ENCODE results near the gene RTL9.

DNA sequence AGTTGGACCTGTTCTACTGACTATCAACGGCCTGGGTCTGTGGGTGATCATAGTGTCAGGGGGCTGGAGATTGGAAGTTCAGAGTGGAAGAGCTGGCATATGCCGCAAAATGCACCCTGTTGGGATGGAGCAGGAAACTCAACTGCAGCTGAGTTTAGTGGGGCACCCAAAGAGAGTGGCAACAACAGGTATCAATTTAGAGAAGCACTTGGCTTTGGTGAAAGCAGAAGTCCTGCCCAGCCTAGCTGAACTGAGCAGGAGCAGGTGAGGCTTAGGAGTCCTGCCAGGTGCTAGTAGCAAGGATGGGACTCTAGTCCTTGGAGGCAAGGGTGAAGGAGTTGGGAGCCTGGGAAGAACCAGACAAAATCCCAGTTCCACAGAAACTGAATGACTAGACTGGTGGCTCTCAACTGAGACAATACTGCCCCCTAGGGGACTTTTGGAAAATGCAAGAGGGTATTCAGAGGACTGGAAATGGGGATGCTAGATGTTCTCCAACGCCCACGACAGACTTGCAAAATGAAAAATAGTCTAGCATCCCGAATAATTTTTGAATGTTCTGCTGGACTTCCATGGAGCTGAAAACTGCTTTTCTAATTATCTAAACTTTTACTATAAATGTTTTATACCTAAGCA is 49.4 kb downstream of the RTL9 start:
- TF ChIP-seq POLR2A (IDR thresholded peaks at IDR 0.05): no peak
- peak; percentile 69 to 83 (median 73) for TF ChIP-seq CTCF (IDR thresholded peaks at IDR 0.05)

Data from adrenal gland (tissue), 5 donors.